ENCODE results near the gene CHRNA10.

The CHRNA10 gene

GRCh38 chr11:3631331-3631730, 39.9 kb downstream of the CHRNA10 start:
- DNase-seq (ENCODE audit: low spot score), result no peak

- no peak for DNase-seq (ENCODE audit: low spot score)
These were observed 43.9 kb downstream of the CHRNA10 start for GRCh38 chr11:3627291-3627690.

GRCh38 chr11:3626250-3626960, 44.8 kb downstream of the CHRNA10 start:
- no peak for DNase-seq (ENCODE audit: low spot score)

GRCh38 chr11:3623767-3624458, 47.3 kb downstream of the CHRNA10 start:
- no peak for DNase-seq (ENCODE audit: low spot score)

GRCh38 chr11:3623121-3623520, 48.1 kb downstream of the CHRNA10 start:
- DNase-seq (ENCODE audit: low spot score), result no peak

GRCh38 chr11:3622521-3622920, 48.7 kb downstream of the CHRNA10 start:
- DNase-seq (ENCODE audit: low spot score), result no peak

GRCh38 chr11:3617990-3618389, 53.2 kb downstream of the CHRNA10 start:
- DNase-seq (ENCODE audit: low spot score), result no peak

- DNase-seq (ENCODE audit: low spot score), result no peak
These were observed 54.3 kb downstream of the CHRNA10 start for GRCh38 chr11:3616721-3617460.

- no peak for DNase-seq (ENCODE audit: low spot score)
These were observed 55.2 kb downstream of the CHRNA10 start for GRCh38 chr11:3615998-3616397.
